PC-9 (cell line): ENCODE data around the gene TOM1L2.

ENCODE experiments used
- EZH2 ChIP-seq: fragments of 200-600 bp; sonication (generic); IDR thresholded peaks from 2 replicates; pipeline ENCODE4 v1.8.0; 2017; ENCODE audit warnings: antibody characterized with exemption, low read depth
- TF ChIP-seq, protein P1 (sequence below): fragments of 200-600 bp; sonication (generic); conservative IDR thresholded peaks from 2 replicates; pipeline ENCODE4 v1.6.1; 2017; ENCODE audit warnings: mixed run types, antibody characterized with exemption, mild to moderate bottlenecking, moderate library complexity

DNA sequence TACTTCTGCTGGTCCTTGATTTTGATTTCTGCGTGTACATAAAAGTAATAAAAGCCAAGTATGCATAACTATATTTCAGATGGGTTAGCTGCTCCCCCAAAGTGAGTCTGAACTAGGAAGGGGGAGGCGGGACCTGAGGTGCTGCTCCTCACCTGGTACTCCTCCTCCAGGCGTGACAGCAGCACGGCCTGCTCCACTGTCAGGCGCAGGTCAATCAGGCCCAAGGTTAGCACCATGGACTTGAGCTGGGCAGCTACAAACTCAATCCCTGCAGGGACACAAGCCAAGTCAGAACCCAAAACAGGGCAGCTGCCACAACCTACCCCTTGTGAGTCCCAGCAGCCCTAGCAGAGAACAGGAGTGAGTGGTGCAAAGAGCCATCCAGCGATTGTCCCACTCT lies 48.8 kb upstream of the TOM1L2 start:
- TF ChIP-seq, protein P1, sequence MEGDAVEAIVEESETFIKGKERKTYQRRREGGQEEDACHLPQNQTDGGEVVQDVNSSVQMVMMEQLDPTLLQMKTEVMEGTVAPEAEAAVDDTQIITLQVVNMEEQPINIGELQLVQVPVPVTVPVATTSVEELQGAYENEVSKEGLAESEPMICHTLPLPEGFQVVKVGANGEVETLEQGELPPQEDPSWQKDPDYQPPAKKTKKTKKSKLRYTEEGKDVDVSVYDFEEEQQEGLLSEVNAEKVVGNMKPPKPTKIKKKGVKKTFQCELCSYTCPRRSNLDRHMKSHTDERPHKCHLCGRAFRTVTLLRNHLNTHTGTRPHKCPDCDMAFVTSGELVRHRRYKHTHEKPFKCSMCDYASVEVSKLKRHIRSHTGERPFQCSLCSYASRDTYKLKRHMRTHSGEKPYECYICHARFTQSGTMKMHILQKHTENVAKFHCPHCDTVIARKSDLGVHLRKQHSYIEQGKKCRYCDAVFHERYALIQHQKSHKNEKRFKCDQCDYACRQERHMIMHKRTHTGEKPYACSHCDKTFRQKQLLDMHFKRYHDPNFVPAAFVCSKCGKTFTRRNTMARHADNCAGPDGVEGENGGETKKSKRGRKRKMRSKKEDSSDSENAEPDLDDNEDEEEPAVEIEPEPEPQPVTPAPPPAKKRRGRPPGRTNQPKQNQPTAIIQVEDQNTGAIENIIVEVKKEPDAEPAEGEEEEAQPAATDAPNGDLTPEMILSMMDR = no peak
- no peak for TF ChIP-seq EZH2
